Peyer's patch (tissue), 4 donors: ENCODE data around the gene ZFP62. TPM values are rescaled to one million over a fixed set of nuclear protein-coding genes. Genes with fewer than 3 reads are reported as not detected.
A peak's percentile ranks its signal among the peaks of the same experiment; 100 is the strongest.

ENCODE experiments used
- DNase-seq, 3 donors: peaks; one replicate each; pipeline ENCODE4 v3.0.0-alpha.2; 2017 to 2019
- H3K27ac ChIP-seq, 4 donors: fragments of 200-600 bp; sonication (generic); one replicate each; pipeline ENCODE4 v1.5.1; 2016 to 2019
- H3K27me3 ChIP-seq, 2 donors: fragments of 200-600 bp; sonication (generic); one replicate each; pipeline ENCODE4 v1.5.1; 2019
- H3K36me3 ChIP-seq, 3 donors: fragments of 200-600 bp; sonication (generic); one replicate each; pipeline ENCODE4 v1.5.1; 2016 to 2019
- H3K4me1 ChIP-seq, 4 donors: fragments of 200-600 bp; sonication (generic); one replicate each; pipeline ENCODE4 v1.5.1; 2016 to 2019
- H3K4me3 ChIP-seq, 4 donors: fragments of 200-600 bp; sonication (generic); 1 replicate in 3 of 4; 2 replicates in 1 of 4; pipeline ENCODE4 v1.5.1; 2016 to 2019; ENCODE audit warnings: mild to moderate bottlenecking in 1 of 4
- H3K9me3 ChIP-seq, 4 donors: fragments of 200-600 bp; sonication (generic); one replicate each; pipeline ENCODE4 v1.5.1; 2016 to 2019; ENCODE audit warnings: mild to moderate bottlenecking in 1 of 4
- POLR2A ChIP-seq, 2 donors: fragments of 450-650 bp; IDR thresholded peaks; one replicate each; pipeline ENCODE4 v1.5.1; 2017; ENCODE audit warnings: antibody characterized with exemption in 2 of 2, mild to moderate bottlenecking in 2 of 2, moderate library complexity in 2 of 2
- total RNA-seq, 4 donors: library from RNA; depleted of rRNA; stranded (reverse); fragments of >200 nt; gene quantifications; one replicate each; pipeline ENCODE4 v1.1.0, GENCODE V29; 2016
- TF ChIP-seq, protein P1 (sequence below), 6 experiments: fragments of 450-650 bp in 4 of 6; fragments of 200-600 bp in 2 of 6; sonication (generic) in 1 of 6; IDR thresholded peaks; one replicate each; pipeline ENCODE4 v1.5.1; 2017 to 2019; ENCODE audit warnings: antibody characterized with exemption in 6 of 6, mild to moderate bottlenecking in 3 of 6, moderate library complexity in 1 of 6

Gene ZFP62
- 10 to 100 TPM; 22.4 to 45.8 (median 36.4) TPM for total RNA-seq

DNA sequence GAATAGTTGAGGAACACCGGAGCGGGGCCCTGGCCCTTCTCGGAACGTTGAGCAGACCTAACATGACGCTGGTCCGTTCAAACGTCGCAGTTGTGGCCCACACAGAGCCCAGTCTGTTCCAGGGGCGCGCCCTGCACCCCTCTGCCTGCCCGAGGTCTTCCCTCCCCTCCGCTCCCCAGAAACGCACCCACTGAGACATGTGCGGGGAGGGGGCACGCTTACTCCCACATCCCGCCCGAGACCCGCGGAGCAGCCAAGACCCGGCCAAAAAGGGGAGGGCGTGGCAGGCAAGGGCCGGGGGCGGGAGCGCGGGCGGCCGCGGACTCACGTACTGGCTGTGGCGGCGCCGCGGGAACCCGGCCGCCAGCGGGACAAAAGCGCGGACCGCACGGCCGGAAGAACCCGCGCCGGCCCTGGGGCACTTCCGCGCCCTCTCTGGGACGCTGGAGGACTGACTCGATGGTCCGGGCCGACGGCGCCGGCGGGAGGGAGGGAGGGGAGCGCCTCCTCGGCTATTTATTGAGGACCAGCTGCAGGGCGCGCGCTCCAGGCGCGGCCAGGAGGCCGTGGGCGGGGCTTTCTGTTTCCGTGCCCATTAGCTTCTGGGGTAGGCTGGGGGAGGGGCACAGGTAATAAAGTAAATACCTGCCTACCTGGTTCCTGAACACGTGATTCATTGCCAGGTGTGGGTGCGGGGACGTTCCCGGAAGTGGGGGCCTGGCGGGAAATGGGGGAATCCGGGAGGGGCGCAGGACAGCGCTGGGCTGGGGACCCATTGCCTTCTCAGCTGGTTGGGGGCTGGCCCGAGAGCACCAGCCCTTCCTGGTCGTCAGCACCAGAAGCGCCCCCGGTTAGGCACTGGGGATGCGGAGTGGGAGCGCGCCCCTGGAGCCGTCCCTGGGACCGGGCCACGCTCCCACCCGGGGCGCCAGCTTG, at the start of gene ZFP62:
Gene ZFP62, minus strand, starts transcription at position 390 of the 936 bp plus-strand sequence. Its CDS starts 57 bp downstream, at position 333.
- H3K9me3 ChIP-seq, result no peaks in the 10 kb centered on the region
- no peaks in the 10 kb centered on the region for H3K27me3 ChIP-seq
- peaks cover 2 to 16% (median 5%) of the 10 kb centered on the region in 4 donors for H3K4me1 ChIP-seq
- peak within 1 kb of the TSS; percentile 69 to 95 (median 77) for H3K4me3 ChIP-seq
- H3K27ac ChIP-seq, result peak within 1 kb of the TSS; percentile 89 to 98 (median 96)
- DNase-seq, result peak; percentile 83 to 96 (median 96)
- TF ChIP-seq, protein P1, sequence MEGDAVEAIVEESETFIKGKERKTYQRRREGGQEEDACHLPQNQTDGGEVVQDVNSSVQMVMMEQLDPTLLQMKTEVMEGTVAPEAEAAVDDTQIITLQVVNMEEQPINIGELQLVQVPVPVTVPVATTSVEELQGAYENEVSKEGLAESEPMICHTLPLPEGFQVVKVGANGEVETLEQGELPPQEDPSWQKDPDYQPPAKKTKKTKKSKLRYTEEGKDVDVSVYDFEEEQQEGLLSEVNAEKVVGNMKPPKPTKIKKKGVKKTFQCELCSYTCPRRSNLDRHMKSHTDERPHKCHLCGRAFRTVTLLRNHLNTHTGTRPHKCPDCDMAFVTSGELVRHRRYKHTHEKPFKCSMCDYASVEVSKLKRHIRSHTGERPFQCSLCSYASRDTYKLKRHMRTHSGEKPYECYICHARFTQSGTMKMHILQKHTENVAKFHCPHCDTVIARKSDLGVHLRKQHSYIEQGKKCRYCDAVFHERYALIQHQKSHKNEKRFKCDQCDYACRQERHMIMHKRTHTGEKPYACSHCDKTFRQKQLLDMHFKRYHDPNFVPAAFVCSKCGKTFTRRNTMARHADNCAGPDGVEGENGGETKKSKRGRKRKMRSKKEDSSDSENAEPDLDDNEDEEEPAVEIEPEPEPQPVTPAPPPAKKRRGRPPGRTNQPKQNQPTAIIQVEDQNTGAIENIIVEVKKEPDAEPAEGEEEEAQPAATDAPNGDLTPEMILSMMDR (IDR thresholded peaks at IDR 0.05), result peak in 3 of 6 experiments; percentile 11 to 26 (median 25)
- peak; percentile 60 to 69 for TF ChIP-seq POLR2A (IDR thresholded peaks at IDR 0.05)
- peaks cover 0 to under 1% (median 0%) of the 10 kb centered on the region in 3 donors for H3K36me3 ChIP-seq

DNA sequence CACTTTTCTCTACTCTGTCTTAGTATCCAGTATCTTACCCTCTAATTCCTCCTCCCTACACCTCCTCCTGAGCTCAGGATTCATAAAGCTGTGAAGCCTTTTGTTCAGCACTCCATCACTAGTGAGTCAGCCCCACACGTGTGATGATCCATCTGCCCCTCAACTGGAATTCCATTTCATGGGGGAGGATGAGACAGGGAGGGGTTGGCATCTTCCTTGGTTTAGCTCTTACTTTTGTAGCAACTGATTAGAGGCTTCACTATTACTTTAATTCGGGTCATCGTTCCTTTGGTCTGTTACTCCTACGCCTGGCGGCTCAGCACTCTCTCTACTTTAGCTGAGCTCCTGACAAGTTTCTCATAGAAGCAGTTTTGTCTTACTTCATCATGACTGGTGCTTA, 49.7 kb upstream of the ZFP62 start:
- H3K4me1 ChIP-seq, result no peaks in the 10 kb centered on the region
- DNase-seq, result no peak
- H3K36me3 ChIP-seq, result peaks cover 0 to 51% (median 0%) of the 10 kb centered on the region in 3 donors
- no peak overlapping the region for H3K27ac ChIP-seq
- no peaks in the 10 kb centered on the region for H3K27me3 ChIP-seq
- H3K4me3 ChIP-seq, result no peak overlapping the region
- no peaks in the 10 kb centered on the region for H3K9me3 ChIP-seq
- no peak for TF ChIP-seq POLR2A (IDR thresholded peaks at IDR 0.05)
- TF ChIP-seq, protein P1 (IDR thresholded peaks at IDR 0.05), result no peak

GRCh38 chr5:180910182-180910581, 49.1 kb upstream of the ZFP62 start:
- no peak for TF ChIP-seq POLR2A (IDR thresholded peaks at IDR 0.05)
- TF ChIP-seq, protein P1 (IDR thresholded peaks at IDR 0.05), result no peak
- DNase-seq, result no peak
- H3K4me1 ChIP-seq, result no peaks in the 10 kb centered on the region
- no peak overlapping the region for H3K4me3 ChIP-seq
- no peaks in the 10 kb centered on the region for H3K27me3 ChIP-seq
- no peaks in the 10 kb centered on the region for H3K9me3 ChIP-seq
- H3K27ac ChIP-seq, result no peak overlapping the region
- peaks cover 0 to 45% (median 0%) of the 10 kb centered on the region in 3 donors for H3K36me3 ChIP-seq

GRCh38 chr5:180909782-180910181, 48.7 kb upstream of the ZFP62 start:
- Histone ChIP-seq H3K36me3 (peaks cover 0 to 41% (median 0%) of the 10 kb centered on the region in 3 donors), H3K9me3 (no peaks in the 10 kb centered on the region), H3K4me3 (no peak overlapping the region), H3K27me3 (no peaks in the 10 kb centered on the region), H3K4me1 (no peaks in the 10 kb centered on the region), H3K27ac (no peak overlapping the region)
- TF ChIP-seq, protein P1 (IDR thresholded peaks at IDR 0.05), result no peak
- no peak for TF ChIP-seq POLR2A (IDR thresholded peaks at IDR 0.05)
- DNase-seq, result no peak

DNA sequence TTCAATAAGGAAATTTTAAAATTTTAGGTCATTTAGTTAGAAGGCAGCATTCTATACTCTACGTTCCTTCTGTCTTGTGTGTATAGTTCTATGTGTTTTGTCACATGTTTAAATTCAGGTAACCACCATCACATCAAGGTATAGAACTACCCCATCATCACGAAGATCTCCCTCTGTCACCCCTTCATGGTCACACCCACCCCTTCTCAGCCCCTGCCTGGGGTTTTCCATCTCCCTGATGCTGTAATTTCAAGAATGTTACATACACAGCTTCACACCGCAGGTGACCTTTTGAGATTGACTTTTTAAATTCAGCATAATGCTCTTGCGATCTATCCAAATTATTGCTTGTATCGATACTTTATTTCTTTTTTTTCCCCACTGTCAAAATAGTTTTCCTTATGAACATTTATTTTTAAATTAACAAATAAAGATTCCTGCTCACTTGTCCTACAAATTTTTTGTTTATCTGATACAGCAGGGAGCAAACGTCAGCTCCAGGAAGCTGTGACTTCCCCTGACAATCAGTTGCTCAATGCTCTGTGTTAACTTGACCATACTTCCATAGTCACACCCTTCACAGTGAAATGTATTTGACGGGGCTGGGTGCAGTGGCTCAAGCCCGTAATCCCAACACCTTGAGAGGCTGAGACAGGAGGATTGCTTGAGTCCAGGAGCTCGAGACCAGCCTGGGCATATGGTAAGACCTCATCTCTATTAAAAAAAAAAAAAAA, 48.1 kb upstream of the ZFP62 start:
- Histone ChIP-seq H3K27me3 (no peaks in the 10 kb centered on the region), H3K9me3 (no peaks in the 10 kb centered on the region), H3K4me3 (no peak overlapping the region), H3K4me1 (no peaks in the 10 kb centered on the region), H3K36me3 (peaks cover 0 to 37% (median 0%) of the 10 kb centered on the region in 3 donors), H3K27ac (no peak overlapping the region)
- TF ChIP-seq, protein P1 (IDR thresholded peaks at IDR 0.05), result no peak
- TF ChIP-seq POLR2A (IDR thresholded peaks at IDR 0.05), result no peak
- no peak for DNase-seq
